ENCODE measurements around the gene SEMA4D.

The SEMA4D gene

GRCh38 chr9:89528540-89528939 is 30.6 kb upstream of the SEMA4D start:
- no peak for DNase-seq

- no peak for DNase-seq
Observed at GRCh38 chr9:89528131-89528530, 30.2 kb upstream of the SEMA4D start.

- no peak for DNase-seq
Observed at GRCh38 chr9:89527084-89527483, 29.2 kb upstream of the SEMA4D start.

GRCh38 chr9:89526667-89527066 is 28.8 kb upstream of the SEMA4D start:
- DNase-seq: no peak

- no peak for DNase-seq
Observed at GRCh38 chr9:89525446-89526374, 27.8 kb upstream of the SEMA4D start.

GRCh38 chr9:89524963-89525362 is 27.1 kb upstream of the SEMA4D start:
- DNase-seq: no peak

- DNase-seq: no peak
Observed at GRCh38 chr9:89523948-89524347, 26.0 kb upstream of the SEMA4D start.

GRCh38 chr9:89522959-89523285 is 25.0 kb upstream of the SEMA4D start:
- DNase-seq: no peak

- no peak for DNase-seq
Observed at GRCh38 chr9:89522261-89522958, 24.5 kb upstream of the SEMA4D start.

- DNase-seq: no peak
Observed at GRCh38 chr9:89519366-89519805, 21.5 kb upstream of the SEMA4D start.

GRCh38 chr9:89518466-89519365 is 20.8 kb upstream of the SEMA4D start:
- DNase-seq: no peak

GRCh38 chr9:89515416-89515815 is 17.5 kb upstream of the SEMA4D start:
- no peak for DNase-seq

GRCh38 chr9:89514956-89515355 is 17.0 kb upstream of the SEMA4D start:
- no peak for DNase-seq

- no peak for DNase-seq
Observed at GRCh38 chr9:89514337-89514736, 16.4 kb upstream of the SEMA4D start.

- no peak for DNase-seq
Observed at GRCh38 chr9:89513837-89514236, 15.9 kb upstream of the SEMA4D start.

GRCh38 chr9:89512382-89512781 is 14.5 kb upstream of the SEMA4D start:
- DNase-seq: no peak

GRCh38 chr9:89508951-89509615 is 11.2 kb upstream of the SEMA4D start:
- no peak for DNase-seq

- no peak for DNase-seq
Observed at GRCh38 chr9:89505911-89506310, 8.0 kb upstream of the SEMA4D start.

- DNase-seq: no peak
Observed at GRCh38 chr9:89505048-89505447, 7.1 kb upstream of the SEMA4D start.

- DNase-seq: no peak
Observed at GRCh38 chr9:89502671-89503070, 4.8 kb upstream of the SEMA4D start.

- DNase-seq: no peak
Observed at GRCh38 chr9:89502038-89502601, 4.2 kb upstream of the SEMA4D start.

- DNase-seq: no peak
Observed at GRCh38 chr9:89501311-89501898, 3.5 kb upstream of the SEMA4D start.

Data from activated gamma-delta T cell (primary cell).